Renal pelvis (tissue), 4 donors: Measurements from ENCODE around the gene GRK6. TPM values are rescaled to one million over a fixed set of nuclear protein-coding genes. Genes with fewer than 3 reads are reported as not detected.

ENCODE experiments used
- DNase-seq: peaks from one replicate; pipeline ENCODE4 v3.0.0-alpha.2; 2013
- polyA plus RNA-seq, 3 donors: library from polyadenylated mRNA; unstranded; fragments of 120-200 nt; gene quantifications; one replicate each; pipeline ENCODE4 v1.2.1, GENCODE V29; 2013; ENCODE audit not compliant: insufficient read length in 3 of 3

Gene GRK6
- polyA plus RNA-seq, 3 donors, result 27.9 to 32.3 (median 30.6) TPM

GRCh38 chr5:177421062-177421798 lies 5.2 kb upstream of the GRK6 start:
- DNase-seq, result no peak

GRCh38 chr5:177423671-177424070 lies 2.8 kb upstream of the GRK6 start:
- no peak for DNase-seq

GRCh38 chr5:177425196-177425800 lies 1.2 kb upstream of the GRK6 start:
- DNase-seq, result no peak

- DNase-seq, result peak; percentile 100
Measured at GRCh38 chr5:177425801-177426565, 493 bp upstream of the GRK6 start.

GRCh38 chr5:177427211-177427822 lies 841 bp downstream of the GRK6 start:
- no peak for DNase-seq

GRCh38 chr5:177427919-177428573 lies 1.6 kb downstream of the GRK6 start:
- no peak for DNase-seq

GRCh38 chr5:177428574-177429217 lies 2.2 kb downstream of the GRK6 start:
- no peak for DNase-seq

- no peak for DNase-seq
Measured at GRCh38 chr5:177429248-177430040, 3.0 kb downstream of the GRK6 start.

- no peak for DNase-seq
Measured at GRCh38 chr5:177430140-177430951, 3.9 kb downstream of the GRK6 start.

- no peak for DNase-seq
Measured at GRCh38 chr5:177430972-177431316, 4.5 kb downstream of the GRK6 start.

- no peak for DNase-seq
Measured at GRCh38 chr5:177431317-177432142, 5.1 kb downstream of the GRK6 start.

- no peak for DNase-seq
Measured at GRCh38 chr5:177432143-177432838, 5.8 kb downstream of the GRK6 start.

GRCh38 chr5:177432839-177433657 lies 6.6 kb downstream of the GRK6 start:
- DNase-seq, result no peak

GRCh38 chr5:177433658-177434217 lies 7.3 kb downstream of the GRK6 start:
- no peak for DNase-seq

- no peak for DNase-seq
Measured at GRCh38 chr5:177434437-177434836, 8.0 kb downstream of the GRK6 start.

GRCh38 chr5:177434942-177435738 lies 8.7 kb downstream of the GRK6 start:
- DNase-seq, result no peak
